CD4-positive, alpha-beta T cell treated with Interleukin-21 for 1 hour (primary cell): ENCODE data around the gene CHMP2A.

Experiments used
- DNase-seq: peaks from one replicate; pipeline ENCODE4 v3.0.0-alpha.2; 2020

The CHMP2A gene

DNA sequence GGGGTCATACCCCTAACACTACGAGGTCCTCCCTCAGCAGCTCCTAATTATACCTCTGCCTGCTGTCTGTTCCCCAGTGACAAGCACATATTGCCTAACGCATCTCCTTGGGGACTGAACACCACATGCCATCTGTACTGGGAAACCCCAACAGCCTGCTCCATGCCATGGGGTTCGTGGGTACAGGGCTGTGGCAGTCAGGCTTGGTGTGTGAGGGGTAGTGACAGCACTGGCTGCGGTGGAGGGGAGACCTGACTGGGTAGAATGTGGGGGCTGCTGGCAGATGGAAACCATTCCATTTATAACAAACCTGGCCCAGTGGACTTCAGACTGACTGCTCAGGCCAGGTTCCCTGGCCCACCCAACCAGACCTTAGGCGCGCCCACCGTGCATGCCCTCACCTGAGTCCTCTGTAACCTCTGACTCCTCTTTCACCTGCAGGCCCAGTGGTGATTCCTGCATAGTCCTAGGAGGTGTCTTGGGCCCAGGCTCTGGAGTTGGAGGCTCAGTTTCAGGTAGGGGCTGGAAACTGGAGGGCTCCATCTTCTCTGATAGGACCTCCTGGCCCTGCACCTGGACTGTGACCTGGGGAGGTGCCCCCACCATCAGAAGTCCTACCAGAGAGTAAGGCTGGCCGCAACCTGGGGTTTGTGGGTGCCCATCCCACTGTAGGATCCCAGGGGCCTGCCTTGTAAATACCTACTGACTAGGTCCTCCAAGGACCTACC is 15.2 kb upstream of the CHMP2A start:
- no peak for DNase-seq

DNA sequence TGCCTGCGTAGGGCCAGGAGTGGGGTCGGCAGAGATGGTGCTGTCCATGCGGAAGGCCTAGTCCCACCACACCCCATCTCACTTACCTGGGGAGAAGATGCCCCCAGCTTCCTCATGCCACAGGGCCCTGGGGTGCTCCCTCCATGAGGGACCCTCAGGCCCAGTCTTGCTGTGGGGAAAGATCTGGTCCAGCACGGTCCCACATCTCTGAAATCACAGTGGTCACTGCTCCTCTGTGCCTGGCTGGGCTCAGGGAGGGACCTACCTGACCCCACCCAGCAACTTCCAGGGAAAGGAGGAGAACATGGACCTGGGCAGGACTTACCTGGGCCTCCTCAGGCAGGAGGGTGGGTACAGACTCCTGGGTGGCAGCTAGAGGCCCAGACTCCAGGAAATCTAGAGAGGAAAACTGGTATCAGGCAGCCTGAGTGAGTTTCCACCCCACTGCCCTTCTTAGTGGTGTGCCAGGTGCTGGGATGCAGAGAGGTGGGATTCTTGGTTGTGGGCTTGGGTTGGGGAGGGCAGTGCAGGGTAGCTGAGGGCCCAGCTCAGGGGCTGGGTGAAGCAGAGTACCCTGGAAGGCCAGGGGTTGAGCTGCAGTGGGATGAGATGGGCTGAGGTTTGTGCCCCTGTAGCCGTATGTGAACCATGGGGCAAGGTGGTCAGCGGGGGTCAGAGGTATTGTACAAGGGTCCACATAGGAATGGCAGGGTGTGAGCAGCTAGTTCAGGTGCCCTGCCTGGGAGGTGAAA is 14.5 kb upstream of the CHMP2A start:
- no peak for DNase-seq

DNA sequence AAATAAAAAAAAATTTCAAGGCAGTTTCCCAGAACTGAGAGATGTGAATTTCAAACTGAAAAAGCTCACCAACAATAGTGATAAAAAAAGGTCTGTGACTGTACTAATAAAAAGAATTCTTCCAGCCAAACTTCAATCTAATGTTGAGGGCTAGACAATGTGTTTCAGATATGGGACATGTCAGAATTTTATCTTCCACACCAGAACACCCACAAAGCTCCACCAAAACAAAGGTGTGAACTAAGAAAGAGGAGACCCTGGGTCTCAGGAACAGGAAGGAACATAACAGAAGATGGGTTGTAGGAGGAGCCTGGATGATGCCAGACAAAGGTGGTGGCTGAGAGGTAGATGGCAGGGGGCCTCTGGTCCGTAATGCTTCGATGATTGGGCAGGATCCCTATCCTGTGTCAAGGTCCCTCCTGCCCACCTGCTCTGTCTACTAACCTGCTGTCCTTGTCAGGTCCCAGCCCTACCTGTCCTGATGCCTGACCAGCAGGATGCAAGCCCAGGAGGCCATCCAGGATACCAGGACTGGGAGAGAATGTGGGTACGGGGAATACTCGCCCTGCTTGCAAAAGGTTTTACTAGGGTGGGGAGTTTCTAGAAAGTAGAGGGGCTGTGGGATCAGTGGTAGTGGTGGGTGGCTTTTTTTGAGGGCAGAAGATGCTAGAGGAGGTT is 13.7 kb upstream of the CHMP2A start:
- DNase-seq: no peak

DNA sequence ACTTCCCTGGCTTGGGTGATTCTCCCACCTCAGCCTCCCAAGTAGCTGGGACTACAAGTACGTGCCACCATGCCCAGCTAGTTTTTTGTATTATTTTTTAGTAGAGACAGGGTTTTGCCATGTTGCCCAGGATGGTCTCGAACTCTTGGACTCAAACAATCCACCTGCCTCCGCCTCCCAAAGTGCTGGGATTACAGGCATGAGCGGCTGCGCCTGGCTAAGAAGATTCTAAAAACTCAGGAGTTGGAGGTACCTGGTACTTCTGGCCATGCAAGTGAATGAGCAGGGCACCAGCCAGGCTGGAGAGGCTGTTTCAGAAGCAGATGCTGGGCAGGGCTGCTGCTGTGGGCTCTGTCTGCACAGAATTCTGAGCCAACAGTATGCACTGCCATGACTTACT is 12.1 kb upstream of the CHMP2A start:
- no peak for DNase-seq

DNA sequence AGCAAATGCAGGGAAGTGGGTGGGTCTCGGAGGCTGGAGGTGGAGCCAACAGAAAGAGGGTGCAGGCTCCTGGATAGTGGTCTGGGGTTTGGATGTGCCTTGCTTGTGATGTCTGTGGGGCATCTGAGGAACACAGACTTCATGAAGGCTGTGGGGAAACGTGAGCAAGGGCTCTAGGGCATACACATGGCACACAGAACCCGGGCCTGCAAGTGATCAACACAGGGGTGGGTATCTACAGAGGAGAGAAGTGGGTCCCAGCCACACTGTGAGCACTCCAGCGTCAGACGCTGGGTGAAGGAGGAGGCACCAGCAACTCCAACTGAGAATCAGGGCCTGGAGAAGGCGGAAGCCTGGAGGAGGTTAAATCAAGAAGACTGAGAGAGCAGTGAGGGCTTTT is 8.9 kb upstream of the CHMP2A start:
- DNase-seq: no peak

DNA sequence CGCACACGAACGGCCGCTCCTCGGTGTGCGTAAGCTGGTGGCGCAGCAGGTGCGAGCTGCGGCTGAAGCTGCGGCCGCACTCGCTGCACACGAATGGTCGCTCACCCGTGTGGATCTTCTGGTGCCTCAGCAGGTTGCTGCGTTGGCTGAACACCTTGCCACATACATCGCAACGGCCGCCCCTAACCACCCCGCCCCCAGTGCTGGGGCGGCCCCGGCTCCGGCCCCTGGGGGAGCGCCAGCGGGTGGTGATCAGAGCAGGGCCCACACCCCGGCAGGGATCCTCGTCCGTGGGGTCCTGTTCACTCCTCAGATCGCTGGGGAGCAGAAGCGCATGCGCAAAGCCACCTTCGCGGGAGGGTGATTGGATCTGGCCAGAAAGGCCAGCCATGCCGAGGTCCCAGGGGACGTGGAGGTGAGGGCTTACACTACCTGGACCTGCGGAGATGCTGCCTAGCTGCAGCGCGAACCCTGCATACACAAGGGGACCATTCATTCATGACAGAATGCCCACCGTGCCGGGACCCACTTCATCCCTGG is 8.2 kb upstream of the CHMP2A start:
- peak; percentile 46 for DNase-seq

DNA sequence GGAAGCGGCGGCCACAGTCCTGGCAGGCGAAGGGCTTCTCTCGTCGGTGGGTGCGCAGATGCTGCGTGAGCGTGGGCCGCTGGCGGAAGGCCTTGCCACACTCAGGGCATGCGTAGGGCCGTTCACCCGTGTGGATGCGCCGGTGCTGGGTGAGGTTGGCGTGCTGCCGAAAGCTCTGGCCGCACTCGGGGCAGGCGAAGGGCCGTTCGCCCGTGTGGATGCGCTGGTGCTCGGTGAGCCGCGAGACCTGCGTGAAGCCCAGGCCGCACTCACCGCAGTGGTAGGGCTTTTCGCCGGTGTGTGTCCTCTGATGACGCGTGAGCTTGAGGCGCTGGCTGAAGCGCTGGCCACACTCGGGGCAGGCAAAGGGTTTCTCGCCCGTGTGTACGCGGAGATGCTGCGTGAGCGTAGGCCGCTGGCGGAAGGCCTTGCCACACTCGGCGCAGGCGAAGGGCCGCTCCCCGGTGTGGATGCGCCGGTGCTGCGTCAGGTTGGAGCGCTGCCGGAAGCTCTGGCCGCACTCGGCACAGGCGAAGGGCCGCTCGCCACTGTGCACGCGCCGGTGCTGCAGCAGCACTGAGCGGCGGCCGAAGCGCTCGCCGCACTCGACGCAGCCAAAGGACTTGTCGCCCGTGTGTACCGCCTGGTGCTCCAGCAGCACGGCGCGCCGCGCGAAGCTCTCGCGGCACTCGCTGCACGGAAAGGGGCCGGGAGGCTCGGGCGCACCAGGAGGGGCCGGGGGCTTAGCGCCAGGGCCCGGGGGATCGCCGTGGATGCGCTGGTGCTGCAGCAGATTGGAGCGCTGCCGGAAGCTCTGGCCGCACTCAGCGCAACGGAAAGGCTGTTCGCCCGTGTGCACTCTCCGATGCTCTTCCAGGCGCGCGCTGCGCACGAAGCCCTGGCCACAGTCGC is 7.5 kb upstream of the CHMP2A start:
- peak; percentile 45 for DNase-seq

DNA sequence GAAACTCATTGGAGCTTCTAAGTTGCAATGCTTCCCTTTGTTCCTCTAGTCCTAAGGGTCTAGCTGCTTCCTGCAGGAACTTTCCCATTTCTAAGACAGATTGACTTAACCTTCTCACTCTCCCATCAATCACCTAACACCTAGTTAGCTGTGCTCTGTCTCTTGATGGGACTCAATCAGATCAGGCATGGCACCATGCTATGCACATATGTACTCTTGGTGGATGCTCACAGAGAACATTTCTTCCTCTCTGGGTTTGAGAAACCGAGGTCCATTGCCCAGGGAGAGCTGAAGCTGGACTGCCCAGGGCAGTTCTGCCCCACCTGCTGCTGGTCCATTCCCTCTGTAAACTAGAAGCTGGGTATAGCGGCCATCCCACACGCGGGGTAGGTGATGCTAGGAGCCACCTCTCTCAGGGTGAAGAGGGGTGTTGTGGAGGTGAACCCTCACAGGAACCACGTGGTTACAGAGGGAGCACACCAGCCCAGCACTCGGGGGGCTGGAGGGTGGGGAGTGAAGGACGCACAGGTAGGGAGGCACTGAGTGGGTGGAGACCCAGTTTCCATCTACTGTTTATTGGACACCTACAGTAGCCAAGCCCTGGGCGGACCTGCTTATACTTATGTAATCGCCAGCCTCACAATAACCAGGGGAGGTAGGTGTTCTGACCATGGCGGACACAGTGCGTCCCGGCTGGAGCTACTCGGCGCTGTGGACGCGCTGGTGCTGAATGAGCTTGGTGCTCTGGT is 6.6 kb upstream of the CHMP2A start:
- DNase-seq: no peak

DNA sequence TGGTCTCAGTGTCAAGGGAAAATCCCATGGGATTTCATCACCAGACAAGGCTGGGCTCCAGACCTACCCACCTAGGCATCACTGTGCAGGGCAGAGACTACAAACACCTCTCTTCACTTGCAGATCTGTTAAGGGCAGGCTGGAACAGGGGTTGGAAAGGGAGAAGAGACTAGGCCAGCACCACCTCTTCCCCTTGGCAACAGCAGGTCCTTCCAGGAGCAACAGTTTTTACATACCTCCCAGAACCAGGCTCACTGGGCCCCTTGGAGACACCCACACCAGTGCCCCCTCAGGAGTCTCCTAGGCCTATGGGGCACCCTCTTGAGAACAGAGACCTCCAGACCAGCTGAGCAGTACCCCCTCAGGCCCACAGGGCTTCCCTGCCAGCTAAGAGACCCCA is 6.0 kb upstream of the CHMP2A start:
- DNase-seq: no peak

DNA sequence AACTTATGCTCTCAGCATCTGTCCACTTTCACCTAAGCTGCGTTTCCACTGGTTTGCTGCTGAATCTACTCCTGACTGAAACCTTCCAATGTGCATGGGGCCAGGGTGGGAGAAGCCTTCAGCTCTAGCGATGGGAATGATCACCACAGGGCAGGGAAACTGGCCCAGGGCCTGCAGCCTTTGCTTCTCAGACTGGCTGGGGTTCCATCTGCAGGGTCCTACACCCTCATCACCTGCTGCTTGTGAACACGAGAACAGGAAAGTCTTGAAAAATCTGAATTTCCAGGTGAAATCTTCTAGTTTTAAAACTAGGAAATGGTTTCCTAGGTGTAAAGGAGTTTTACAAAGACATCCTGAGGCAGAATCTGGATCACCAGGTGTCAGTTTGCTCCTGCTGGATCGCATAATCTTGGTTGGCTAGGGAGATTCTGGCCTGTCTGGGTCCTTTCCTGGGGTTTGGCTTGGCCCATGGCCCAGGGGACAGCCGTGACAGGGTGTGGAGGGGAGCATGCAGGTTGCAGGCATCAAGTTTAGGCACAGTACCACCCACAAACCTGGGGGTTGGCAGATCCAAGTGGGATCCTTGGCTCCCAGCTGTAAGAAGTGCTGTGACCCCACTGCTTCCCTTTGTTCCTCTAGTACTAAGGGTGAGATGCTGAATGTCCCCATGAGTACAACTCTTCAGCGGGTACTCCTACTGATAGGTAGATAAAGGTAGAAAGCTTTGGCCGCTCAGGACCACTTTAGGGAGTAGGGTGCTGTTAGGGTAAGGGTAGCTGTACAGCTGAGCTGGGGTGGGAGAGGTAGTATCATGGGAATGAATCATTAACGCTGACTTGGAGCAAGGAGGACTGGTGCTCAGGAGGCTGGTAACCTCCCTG is 5.3 kb upstream of the CHMP2A start:
- no peak for DNase-seq

DNA sequence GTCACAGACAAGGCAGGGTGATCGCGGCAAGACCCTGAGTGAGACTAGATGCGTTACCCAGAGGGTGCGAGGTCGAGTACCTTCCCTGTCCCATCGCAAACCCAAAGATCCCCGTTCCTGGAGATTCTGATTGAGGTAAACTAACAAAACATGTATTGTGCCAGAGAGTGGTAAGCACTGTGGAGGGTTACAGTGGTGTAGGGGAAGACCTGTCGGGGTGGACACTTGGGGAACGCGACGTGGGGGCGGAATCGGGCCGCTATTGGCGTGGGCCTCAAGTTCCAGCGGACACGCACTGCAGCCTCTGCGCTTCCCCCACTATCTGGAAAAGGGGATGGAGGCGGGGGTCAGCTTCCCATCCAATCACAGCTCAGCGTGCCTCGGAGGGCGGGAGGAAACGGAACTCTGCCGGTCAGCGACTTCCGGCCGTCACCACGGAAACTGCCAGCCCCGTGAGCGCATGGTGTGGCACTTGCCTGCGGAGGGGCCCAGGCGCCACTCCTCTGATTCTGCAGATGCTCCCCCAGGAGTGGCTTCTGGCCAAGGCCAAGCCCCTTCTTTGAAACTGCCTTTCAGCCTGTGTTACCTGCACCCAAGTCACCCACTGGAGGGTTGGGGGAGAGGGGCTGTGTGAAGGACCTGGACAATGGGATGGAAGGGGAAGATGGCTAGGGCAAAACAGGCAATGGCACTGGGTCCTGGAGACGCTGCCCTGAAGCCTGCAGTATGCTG is 4.5 kb upstream of the CHMP2A start:
- peak; percentile 73 for DNase-seq

DNA sequence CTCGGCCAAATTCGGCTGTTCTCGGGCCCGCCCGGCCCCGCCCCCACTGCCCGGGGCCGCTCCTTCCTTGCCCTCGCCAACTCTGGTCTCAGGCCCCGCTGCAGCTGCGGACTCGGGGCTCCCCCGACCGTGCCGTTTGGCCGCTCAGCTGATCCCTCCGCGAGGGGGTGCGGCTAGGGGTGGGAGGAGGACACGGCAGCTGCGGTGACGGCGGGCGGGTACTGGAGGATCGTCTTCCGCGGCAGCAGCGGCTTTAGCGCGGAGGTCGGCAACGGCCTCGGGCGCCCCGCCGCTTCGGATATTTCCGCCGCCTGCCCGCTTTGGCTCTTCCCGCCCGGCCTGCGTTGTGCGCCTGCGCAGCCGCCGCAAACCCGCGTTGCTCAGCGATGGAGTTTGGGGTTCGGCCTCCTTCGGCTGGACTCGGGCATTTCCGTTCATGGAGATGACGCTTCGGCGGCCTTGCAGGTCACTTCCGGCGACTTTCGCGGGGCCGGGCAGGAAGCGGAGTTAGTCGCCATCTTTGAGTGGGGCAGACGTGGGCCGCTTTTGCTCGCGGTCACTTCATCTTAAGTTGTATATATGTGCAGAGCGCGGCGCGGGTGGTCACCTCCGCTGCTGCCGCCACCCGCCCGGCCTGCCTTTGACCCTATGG is 3.8 kb upstream of the CHMP2A start:
- peak; percentile 100 for DNase-seq

DNA sequence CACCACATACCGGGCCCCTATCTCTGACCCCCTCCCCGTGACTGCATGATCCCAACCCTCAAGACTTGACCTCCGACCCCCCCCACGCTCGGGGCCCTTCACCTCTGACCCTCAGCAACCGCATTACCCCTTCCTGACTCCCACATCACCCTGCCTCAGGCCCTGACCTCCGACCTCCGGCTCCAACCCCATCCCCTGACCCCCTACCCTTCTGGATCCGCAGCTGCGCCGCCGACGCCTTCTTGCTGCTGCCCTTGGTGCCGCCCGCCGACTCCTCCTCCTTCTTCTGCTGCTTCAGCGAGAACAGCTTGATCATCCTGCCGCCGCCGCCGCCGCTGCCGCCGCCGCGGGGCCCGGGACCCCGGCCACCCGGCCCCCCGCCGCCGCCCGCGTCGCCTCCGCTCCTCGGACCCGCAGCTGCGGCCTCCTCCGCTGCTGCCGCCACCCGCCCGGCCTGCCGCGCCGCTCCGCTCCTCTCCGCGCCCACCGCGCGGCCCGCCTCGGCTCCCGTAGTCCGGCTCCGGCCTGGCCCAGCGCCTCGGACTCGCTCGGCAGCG is 3.2 kb upstream of the CHMP2A start, which contains the start of gene UBE2M:
Gene UBE2M, minus strand, starts transcription at position 546 of the 557 bp plus-strand sequence. Its CDS starts 230 bp downstream, at position 316.
- DNase-seq: peak; percentile 67

DNA sequence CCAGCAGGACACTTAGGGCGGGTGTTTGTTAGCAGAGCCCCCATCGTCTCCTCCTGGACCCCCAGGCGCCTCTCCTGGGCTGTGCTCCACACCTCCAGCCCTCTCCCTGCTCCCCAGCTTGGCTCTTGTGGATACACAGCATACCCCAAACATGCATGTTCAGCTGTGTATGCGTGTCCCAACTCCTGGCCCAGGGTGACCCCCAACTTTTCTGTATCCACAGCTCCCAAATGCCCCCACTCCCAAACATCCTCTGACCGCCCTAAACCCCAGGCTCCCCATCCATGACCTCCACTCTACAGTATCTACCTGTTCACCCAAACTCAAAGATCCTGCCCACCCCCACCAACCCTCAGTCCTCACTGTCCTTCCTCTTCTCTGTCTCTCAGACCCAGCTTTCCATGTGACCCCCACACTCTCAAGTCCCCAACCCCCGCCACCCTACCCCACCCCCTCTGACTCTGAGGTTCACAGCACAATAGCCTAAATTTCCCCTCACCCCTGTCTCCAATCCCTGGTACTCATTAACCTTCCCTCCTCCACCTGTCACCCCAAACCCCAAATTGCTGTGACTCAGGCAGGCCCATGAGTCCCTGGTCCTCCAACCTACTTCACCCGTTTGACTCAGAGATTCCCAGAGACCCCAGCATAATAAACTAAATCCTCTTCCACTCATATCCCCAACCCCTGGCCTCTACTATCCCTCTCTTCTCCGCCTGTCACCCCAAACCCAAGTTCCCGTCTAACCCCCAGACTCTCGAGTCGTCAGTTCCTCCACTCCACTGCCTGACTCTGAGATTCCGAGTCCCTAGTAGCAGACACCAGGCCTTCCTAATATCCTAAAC is 2.5 kb upstream of the CHMP2A start:
- no peak for DNase-seq

DNA sequence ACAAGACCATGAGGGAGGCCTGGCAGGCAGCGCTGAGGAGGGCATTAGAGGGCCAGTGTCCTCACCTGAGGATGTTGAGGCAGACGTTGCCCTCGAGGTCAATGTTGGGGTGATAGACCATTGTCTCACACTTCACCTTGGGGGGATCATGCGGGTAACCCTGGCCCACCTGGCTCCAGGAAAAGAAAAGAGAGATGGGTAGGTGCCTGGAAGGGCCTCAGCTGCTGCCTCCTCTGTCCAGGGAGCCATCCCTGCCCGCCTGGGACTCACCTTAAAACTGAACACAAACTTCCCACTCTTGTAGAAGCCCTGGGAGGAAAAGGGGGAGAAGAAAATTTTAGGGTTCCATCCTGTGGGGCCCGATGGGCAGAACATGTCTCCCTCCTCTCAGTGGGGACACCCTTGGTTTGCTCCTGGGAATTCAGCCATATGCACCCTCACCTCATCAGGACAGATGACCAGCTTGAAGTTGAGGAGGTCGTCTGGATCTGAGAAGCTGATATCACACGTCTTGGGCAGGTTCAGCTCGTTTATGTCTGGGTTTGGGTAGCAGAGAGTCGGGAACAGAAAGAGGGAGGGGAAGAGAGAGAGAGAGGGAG is 1.8 kb upstream of the CHMP2A start:
- DNase-seq: no peak

DNA sequence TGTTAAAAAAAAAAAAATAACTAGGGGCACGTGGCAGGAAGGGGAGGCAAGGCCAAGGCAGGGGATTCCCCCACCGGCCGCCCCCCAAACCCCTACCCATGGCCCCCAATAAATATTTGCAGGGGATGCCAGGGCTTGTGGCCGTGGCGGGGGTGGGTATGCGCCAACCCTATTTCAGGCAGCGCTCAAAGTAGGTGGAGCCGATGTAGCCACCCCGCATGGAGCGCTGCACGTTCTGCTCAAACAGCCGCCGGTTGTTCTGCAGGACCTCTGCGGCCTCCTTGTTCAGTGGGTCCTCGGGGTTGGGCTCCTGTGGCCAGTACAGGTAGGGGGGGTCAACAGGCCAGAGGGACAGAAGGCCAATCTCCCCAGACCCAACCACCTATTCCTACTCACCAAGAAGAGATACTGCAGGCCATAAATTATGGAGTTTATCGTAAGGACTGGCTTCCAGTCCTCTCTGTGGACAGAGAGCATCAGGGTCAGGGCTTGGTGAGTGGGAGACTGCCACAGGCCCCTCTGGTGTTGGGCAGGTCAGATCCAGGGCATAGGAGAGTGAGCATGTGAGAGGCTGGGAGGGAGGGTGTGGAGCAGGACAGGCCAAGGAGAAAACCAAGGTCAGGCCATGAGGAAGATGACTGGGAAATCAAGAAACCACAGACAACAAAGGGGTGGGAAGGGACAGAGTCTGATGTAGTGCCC is 1.2 kb upstream of the CHMP2A start:
- DNase-seq: no peak

DNA sequence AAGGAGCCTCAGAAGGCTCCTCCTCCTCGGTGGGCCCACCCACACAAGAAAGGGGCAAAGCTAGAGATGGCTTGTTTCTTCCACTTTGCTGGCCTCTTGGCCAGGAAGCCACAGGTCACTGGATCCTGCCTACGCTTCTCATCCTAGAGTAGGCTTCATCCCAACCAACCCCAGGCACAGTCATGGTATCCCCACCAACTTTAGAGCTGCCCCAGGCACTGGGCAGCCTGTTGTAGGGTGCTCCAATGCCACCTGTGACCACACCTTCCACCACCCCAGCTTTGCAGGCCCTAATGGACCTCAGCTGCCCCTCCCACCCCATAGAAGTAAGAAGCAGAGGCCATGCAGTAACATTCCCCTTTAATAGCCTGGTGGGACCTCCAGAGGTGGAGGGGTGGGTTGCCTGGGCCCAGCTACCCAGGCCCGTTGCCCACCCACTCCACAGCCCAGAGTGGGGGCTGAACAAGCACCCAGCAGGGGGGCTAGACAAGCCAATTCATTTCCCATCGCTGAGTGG is 522 bp upstream of the CHMP2A start:
- no peak for DNase-seq
